IPS-15b (cell line): ENCODE data around the gene HBB.

ENCODE experiments used
- H3K27me3 ChIP-seq: one replicate; pipeline ENCODE4 v1.6.1; 2013; ENCODE audit warnings: low read length; ENCODE audit not compliant: control insufficient read depth, insufficient read depth
- H3K36me3 ChIP-seq: one replicate; pipeline ENCODE4 v1.6.1; 2013; ENCODE audit warnings: low read length; ENCODE audit not compliant: control insufficient read depth, insufficient read depth
- H3K4me1 ChIP-seq: one replicate; pipeline ENCODE4 v1.6.1; 2013; ENCODE audit warnings: mild to moderate bottlenecking, low read length; ENCODE audit not compliant: control insufficient read depth, insufficient read depth
- H3K4me3 ChIP-seq: one replicate; pipeline ENCODE4 v1.5.1; 2013; ENCODE audit warnings: low read depth, low read length
- H3K9ac ChIP-seq: one replicate; pipeline ENCODE4 v1.6.1; 2013; ENCODE audit warnings: low read depth, mild to moderate bottlenecking, low read length
- H3K9me3 ChIP-seq: one replicate; pipeline ENCODE4 v1.6.1; 2013; ENCODE audit warnings: mild to moderate bottlenecking, low read length; ENCODE audit not compliant: control insufficient read depth, insufficient read depth

HBB gene

GRCh38 chr11:5243816-5244180 lies 16.9 kb upstream of the HBB start:
- Histone ChIP-seq H3K4me1 (no peaks in the 10 kb centered on the region), H3K4me3 (no peak overlapping the region), H3K36me3 (no peaks in the 10 kb centered on the region), H3K9me3 (no peaks in the 10 kb centered on the region), H3K9ac (no peak overlapping the region), H3K27me3 (no peaks in the 10 kb centered on the region)

GRCh38 chr11:5242933-5243815 lies 16.3 kb upstream of the HBB start:
- Histone ChIP-seq H3K4me1 (no peaks in the 10 kb centered on the region), H3K27me3 (no peaks in the 10 kb centered on the region), H3K9ac (no peak overlapping the region), H3K9me3 (no peaks in the 10 kb centered on the region), H3K36me3 (no peaks in the 10 kb centered on the region), H3K4me3 (no peak overlapping the region)

DNA sequence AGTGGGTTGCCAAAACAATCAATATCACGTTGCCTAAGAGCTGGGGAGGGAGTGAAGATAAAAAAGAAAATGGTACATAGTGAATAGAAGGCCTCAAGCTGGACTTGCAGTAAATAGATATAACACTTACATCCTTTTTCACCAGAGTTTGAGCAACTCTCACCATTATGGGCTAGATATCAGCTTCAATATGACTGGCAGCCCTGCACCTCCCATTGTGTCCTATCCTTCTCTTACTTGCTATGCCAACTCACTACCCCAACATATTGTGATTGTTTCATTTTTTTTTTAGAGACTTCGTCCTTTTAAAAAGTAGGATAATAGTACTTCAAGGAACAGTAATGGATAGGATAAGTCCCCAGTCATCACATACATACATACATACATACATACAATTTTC lies 15.3 kb upstream of the HBB start:
- Histone ChIP-seq H3K27me3 (no peaks in the 10 kb centered on the region), H3K9me3 (no peaks in the 10 kb centered on the region), H3K4me3 (no peak overlapping the region), H3K36me3 (no peaks in the 10 kb centered on the region), H3K9ac (no peak overlapping the region), H3K4me1 (no peaks in the 10 kb centered on the region)

GRCh38 chr11:5241458-5241857 lies 14.6 kb upstream of the HBB start:
- Histone ChIP-seq H3K4me3 (no peak overlapping the region), H3K9ac (no peak overlapping the region), H3K9me3 (no peaks in the 10 kb centered on the region), H3K27me3 (no peaks in the 10 kb centered on the region), H3K4me1 (no peaks in the 10 kb centered on the region), H3K36me3 (no peaks in the 10 kb centered on the region)

DNA sequence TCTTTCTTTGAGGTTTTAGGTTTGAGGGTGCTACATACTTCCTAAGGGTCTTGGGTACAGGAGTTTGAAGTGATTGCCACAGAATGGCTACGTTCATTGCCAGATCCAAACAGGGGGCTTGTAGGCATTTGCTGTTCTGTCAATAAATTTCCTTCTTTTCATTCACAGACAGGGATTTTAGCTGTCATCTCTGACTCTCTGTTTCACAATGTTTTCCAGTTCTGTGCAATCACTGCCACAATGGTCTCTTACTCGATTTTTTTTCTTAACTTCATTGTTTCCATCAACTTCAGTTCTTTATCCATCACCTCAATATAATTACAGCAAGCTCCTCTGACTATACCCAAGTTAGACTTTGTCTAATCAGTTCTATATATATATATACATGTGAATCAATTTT lies 13.6 kb upstream of the HBB start:
- no peaks in the 10 kb centered on the region for H3K4me1 ChIP-seq
- H3K9ac ChIP-seq = no peak overlapping the region
- no peak overlapping the region for H3K4me3 ChIP-seq
- H3K36me3 ChIP-seq = no peaks in the 10 kb centered on the region
- H3K27me3 ChIP-seq = no peaks in the 10 kb centered on the region
- H3K9me3 ChIP-seq = no peaks in the 10 kb centered on the region

DNA sequence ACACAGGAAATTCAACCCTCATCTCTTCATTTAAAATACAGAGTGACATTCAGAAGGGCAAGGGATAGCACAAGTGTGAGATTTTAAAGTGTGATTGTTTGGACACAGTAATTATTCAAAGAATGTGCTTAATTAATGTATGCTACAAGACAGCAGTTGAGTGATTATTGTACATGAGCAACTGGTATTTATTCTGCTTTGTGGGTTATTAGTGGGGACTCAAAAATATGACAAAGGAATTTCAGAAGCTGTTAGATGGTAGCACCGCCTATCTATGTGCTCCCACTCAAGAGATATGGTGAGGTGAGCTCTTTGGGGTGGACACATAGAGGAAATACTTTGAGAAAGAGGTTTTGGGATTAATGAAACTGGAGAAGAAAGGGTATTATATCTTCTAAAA lies 13.2 kb upstream of the HBB start:
- no peaks in the 10 kb centered on the region for H3K36me3 ChIP-seq
- H3K4me1 ChIP-seq = no peaks in the 10 kb centered on the region
- H3K27me3 ChIP-seq = no peaks in the 10 kb centered on the region
- H3K4me3 ChIP-seq = no peak overlapping the region
- no peak overlapping the region for H3K9ac ChIP-seq
- H3K9me3 ChIP-seq = no peaks in the 10 kb centered on the region

DNA sequence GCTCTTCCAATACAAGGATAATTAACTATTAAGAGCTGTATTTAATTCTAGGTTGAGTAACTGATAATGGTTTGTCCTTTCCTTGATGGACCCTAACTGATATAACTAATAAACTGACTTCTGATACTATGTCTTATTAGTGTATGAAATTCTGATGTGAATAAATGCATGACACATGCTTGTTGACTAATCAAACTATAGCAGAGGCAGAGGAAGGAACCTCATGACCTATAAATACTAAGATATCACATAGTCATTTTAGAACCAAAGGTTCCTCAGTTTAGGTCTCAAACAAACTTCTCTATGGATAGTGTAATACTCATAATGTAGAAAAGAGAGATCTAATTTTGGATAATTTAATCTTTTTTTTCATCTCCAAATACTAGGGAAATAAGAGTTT lies 12.2 kb upstream of the HBB start:
- Histone ChIP-seq H3K4me1 (no peaks in the 10 kb centered on the region), H3K9ac (no peak overlapping the region), H3K9me3 (no peaks in the 10 kb centered on the region), H3K4me3 (no peak overlapping the region), H3K36me3 (no peaks in the 10 kb centered on the region), H3K27me3 (no peaks in the 10 kb centered on the region)

DNA sequence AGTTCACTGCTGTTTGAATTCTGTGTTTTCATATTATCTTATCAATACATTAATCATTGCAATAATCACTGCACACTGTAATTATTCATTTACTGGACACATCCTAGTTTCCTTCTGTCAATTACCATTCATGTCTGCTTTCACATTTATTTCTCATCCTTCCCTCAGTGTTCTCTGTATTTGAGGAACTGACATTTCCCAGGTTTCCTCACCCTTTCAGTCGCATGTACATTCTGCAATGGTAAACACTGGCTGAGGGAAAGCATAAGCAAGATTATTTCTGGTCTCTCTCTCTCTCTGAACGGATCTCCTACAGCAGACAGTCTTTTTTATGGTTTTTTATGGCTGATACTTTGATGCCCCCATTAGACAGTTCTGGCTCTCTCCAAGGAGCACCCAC lies 11.6 kb upstream of the HBB start:
- Histone ChIP-seq H3K4me3 (no peak overlapping the region), H3K27me3 (no peaks in the 10 kb centered on the region), H3K36me3 (no peaks in the 10 kb centered on the region), H3K4me1 (no peaks in the 10 kb centered on the region), H3K9me3 (no peaks in the 10 kb centered on the region), H3K9ac (no peak overlapping the region)

GRCh38 chr11:5237420-5237819 lies 10.5 kb upstream of the HBB start:
- Histone ChIP-seq H3K4me3 (no peak overlapping the region), H3K36me3 (no peaks in the 10 kb centered on the region), H3K27me3 (no peaks in the 10 kb centered on the region), H3K4me1 (no peaks in the 10 kb centered on the region), H3K9ac (no peak overlapping the region), H3K9me3 (no peaks in the 10 kb centered on the region)

DNA sequence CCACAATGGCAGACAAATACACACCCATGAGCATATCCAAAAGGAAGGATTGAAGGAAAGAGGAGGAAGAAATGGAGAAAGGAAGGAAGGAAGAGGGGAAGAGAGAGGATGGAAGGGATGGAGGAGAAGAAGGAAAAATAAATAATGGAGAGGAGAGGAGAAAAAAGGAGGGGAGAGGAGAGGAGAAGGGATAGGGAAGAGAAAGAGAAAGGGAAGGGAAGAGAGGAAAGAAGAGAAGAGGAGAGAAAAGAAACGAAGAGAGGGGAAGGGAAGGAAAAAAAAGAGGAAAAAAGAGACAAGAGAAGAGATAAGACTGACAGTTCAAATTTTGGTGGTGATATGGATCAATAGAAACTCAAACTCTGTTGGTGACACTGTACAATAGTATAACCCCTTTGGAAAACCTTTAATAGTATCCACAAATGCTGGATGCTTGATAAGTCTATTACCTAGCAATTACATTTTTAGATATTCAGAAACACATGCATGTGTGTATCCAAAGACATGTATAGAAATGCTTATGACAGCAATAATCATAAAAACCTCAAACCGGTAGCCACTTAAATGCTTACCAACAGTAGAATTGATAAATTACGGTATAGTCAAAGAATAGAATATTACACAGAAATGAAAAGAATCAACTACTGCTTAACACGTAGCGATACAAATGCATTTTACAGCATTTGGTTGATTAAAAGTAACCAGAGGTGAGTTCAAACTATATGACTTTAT lies 8.7 kb upstream of the HBB start:
- Histone ChIP-seq H3K27me3 (no peaks in the 10 kb centered on the region), H3K4me1 (no peaks in the 10 kb centered on the region), H3K36me3 (no peaks in the 10 kb centered on the region), H3K9me3 (no peaks in the 10 kb centered on the region), H3K4me3 (no peak overlapping the region), H3K9ac (no peak overlapping the region)

DNA sequence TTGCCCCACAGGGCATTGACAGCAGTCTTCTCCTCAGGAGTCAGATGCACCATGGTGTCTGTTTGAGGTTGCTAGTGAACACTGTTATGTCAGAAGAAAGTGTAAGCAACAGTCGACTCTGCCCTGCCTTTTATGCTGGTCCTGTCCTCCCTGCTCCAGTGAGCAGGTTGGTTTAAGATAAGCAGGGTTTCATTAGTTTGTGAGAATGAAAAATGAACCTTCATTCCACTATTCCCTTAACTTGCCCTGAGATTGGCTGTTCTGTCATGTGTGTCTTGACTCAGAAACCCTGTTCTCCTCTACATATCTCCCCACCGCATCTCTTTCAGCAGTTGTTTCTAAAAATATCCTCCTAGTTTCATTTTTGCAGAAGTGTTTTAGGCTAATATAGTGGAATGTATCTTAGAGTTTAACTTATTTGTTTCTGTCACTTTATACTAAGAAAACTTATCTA lies 7.5 kb upstream of the HBB start, which contains the start of gene HBD:
TSS of gene HBD (minus strand) at position 103 of the 454 bp plus-strand sequence. CDS start at position 53, 50 bp downstream.
- H3K27me3 ChIP-seq = no peaks in the 10 kb centered on the region
- no peak within 1 kb of the TSS for H3K9ac ChIP-seq
- H3K4me1 ChIP-seq = no peaks in the 10 kb centered on the region

GRCh38 chr11:5233307-5233706 lies 6.4 kb upstream of the HBB start:
- Histone ChIP-seq H3K9me3 (no peaks in the 10 kb centered on the region), H3K9ac (no peak overlapping the region), H3K4me3 (no peak overlapping the region), H3K27me3 (no peaks in the 10 kb centered on the region), H3K4me1 (no peaks in the 10 kb centered on the region), H3K36me3 (no peaks in the 10 kb centered on the region)

More for the DNA sequence above, 7.5 kb upstream of the HBB start, which contains the start of gene HBD:
- no peaks in the 10 kb centered on the region for H3K9me3 ChIP-seq
- H3K4me3 ChIP-seq = no peak within 1 kb of the TSS
- no peaks in the 10 kb centered on the region for H3K36me3 ChIP-seq
